Measurements from ENCODE around the gene TMC4. TPM values are rescaled to one million over a fixed set of nuclear protein-coding genes. Genes with fewer than 3 reads are reported as not detected.
A peak's percentile ranks its signal among the peaks of the same experiment; 100 is the strongest.

Gene TMC4
- total RNA-seq, 4 donors from 2014 or later = 0.16 to 3.1 (median 0.31) TPM; not detected in 1

- no peak for ATAC-seq
- no peak overlapping the region for H3K4me3 ChIP-seq
- TF ChIP-seq CTCF (IDR thresholded peaks at IDR 0.05) = no peak
- no peak for TF ChIP-seq POLR2A (IDR thresholded peaks at IDR 0.05)
- no peak for TF ChIP-seq POLR2AphosphoS5 (IDR thresholded peaks at IDR 0.05)
- no peak for TF ChIP-seq EP300 (IDR thresholded peaks at IDR 0.05)
- no peaks in the 10 kb centered on the region for H3K9me3 ChIP-seq
- peaks cover 0 to 33% (median 12%) of the 10 kb centered on the region in 3 donors for H3K4me1 ChIP-seq
- peak overlapping the region in 3 of 4 donors; percentile 12 to 62 (median 45) for H3K27ac ChIP-seq
- WGBS, 2 donors (ENCODE audit: low coverage in 1 of 2) = no CpG with 5 or more reads among the region's 19 CpGs
- H3K27me3 ChIP-seq = no peaks in the 10 kb centered on the region
- H3K36me3 ChIP-seq = peaks cover 0 to 100% of the 10 kb centered on the region in 2 donors
Observed at GRCh38 chr19:54148158-54148557, 24.8 kb downstream of the TMC4 start.

- peak; percentile 85 for ATAC-seq
- no peak for TF ChIP-seq EP300 (IDR thresholded peaks at IDR 0.05)
- peak; percentile 60 for TF ChIP-seq POLR2AphosphoS5 (IDR thresholded peaks at IDR 0.05)
- no peak for TF ChIP-seq CTCF (IDR thresholded peaks at IDR 0.05)
- TF ChIP-seq POLR2A (IDR thresholded peaks at IDR 0.05) = no peak
- peak overlapping the region in 3 of 4 donors; percentile 12 to 62 (median 45) for H3K27ac ChIP-seq
- H3K27me3 ChIP-seq = no peaks in the 10 kb centered on the region
- H3K36me3 ChIP-seq = peaks cover 0 to 100% of the 10 kb centered on the region in 2 donors
- no peaks in the 10 kb centered on the region for H3K9me3 ChIP-seq
- peaks cover 0 to 29% (median 12%) of the 10 kb centered on the region in 3 donors for H3K4me1 ChIP-seq
- 17% methylated on average over 1 of the region's 3 CpGs; no CpG with 5 or more reads in 1 of the 2 donors for WGBS, 2 donors (ENCODE audit: low coverage in 1 of 2)
- no peak overlapping the region for H3K4me3 ChIP-seq
Observed at GRCh38 chr19:54147676-54148075, 25.3 kb downstream of the TMC4 start.

GRCh38 chr19:54145541-54146158, 27.3 kb downstream of the TMC4 start:
- ATAC-seq = no peak
- Histone ChIP-seq H3K27me3 (no peaks in the 10 kb centered on the region), H3K9me3 (no peaks in the 10 kb centered on the region), H3K4me1 (peaks cover 0 to 39% (median 12%) of the 10 kb centered on the region in 3 donors), H3K36me3 (peaks cover 0 to 95% of the 10 kb centered on the region in 2 donors), H3K27ac (no peak overlapping the region), H3K4me3 (no peak overlapping the region)
- no peak for TF ChIP-seq CTCF (IDR thresholded peaks at IDR 0.05)
- TF ChIP-seq EP300 (IDR thresholded peaks at IDR 0.05) = no peak
- TF ChIP-seq POLR2A (IDR thresholded peaks at IDR 0.05) = no peak
- TF ChIP-seq POLR2AphosphoS5 (IDR thresholded peaks at IDR 0.05) = no peak
- whole genome bisulfite sequencing, 2 donors (ENCODE audit: low coverage in 1 of 2) = 80 to 90% methylated on average over 1 to 4 of the region's 28 CpGs

- no peak for TF ChIP-seq POLR2AphosphoS5 (IDR thresholded peaks at IDR 0.05)
- TF ChIP-seq EP300 (IDR thresholded peaks at IDR 0.05) = no peak
- no peak for TF ChIP-seq POLR2A (IDR thresholded peaks at IDR 0.05)
- TF ChIP-seq CTCF (IDR thresholded peaks at IDR 0.05) = no peak
- no peak for ATAC-seq
- WGBS, 2 donors (ENCODE audit: low coverage in 1 of 2) = 67 to 83% methylated on average over 3 to 5 of the region's 7 CpGs
- H3K36me3 ChIP-seq = peaks cover 0 to 66% of the 10 kb centered on the region in 2 donors
- H3K27me3 ChIP-seq = no peaks in the 10 kb centered on the region
- H3K27ac ChIP-seq = no peak overlapping the region
- no peaks in the 10 kb centered on the region for H3K9me3 ChIP-seq
- no peak overlapping the region for H3K4me3 ChIP-seq
- H3K4me1 ChIP-seq = peaks cover 2 to 54% (median 26%) of the 10 kb centered on the region in 3 donors
Observed at GRCh38 chr19:54142166-54142780, 30.7 kb downstream of the TMC4 start.

Data from gastroesophageal sphincter (tissue), 4 donors.